Measurements from ENCODE around the gene BSCL2.

DNA sequence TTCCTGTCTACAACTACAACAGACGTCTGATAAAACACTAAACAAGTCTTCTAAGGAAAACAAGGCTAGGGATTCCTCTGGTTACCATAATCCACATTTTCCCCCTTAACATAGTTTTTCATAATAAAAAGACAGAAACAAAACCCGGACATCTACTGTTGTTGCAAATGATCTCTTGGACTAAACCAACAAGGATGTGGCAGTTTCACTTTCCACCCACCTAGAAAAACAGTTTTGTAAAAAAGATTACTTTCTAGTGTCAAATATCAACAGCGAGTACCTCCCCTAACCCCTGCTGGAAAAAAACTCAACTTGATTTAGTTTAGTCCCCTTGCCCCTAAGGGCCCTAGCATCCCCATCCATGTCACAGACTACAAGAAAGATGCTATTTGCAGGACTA, 5.6 kb upstream of the BSCL2 start:
- TF ChIP-seq EZH2 (IDR thresholded peaks at IDR 0.05; ENCODE audit: low read length, missing control alignments) (no peak), CTCF (conservative IDR thresholded peaks at IDR 0.05 in 1 of 2, IDR thresholded peaks at IDR 0.05 in 1 of 2; ENCODE audit: low read depth in 1 of 2, low read length in 2 of 2) (no peak)
